Measurements from ENCODE around the gene TIMM13. TPM values are rescaled to one million over a fixed set of nuclear protein-coding genes. Genes with fewer than 3 reads are reported as not detected.
"Not testable (repeated sequence)": the region's sequence is repeated elsewhere in the genome, so short reads cannot be mapped to it uniquely, and the experiment has no call there.

TIMM13 gene
- 10 to 100 TPM; 28.8 to 43.6 (median 41.1) TPM for total RNA-seq

DNA sequence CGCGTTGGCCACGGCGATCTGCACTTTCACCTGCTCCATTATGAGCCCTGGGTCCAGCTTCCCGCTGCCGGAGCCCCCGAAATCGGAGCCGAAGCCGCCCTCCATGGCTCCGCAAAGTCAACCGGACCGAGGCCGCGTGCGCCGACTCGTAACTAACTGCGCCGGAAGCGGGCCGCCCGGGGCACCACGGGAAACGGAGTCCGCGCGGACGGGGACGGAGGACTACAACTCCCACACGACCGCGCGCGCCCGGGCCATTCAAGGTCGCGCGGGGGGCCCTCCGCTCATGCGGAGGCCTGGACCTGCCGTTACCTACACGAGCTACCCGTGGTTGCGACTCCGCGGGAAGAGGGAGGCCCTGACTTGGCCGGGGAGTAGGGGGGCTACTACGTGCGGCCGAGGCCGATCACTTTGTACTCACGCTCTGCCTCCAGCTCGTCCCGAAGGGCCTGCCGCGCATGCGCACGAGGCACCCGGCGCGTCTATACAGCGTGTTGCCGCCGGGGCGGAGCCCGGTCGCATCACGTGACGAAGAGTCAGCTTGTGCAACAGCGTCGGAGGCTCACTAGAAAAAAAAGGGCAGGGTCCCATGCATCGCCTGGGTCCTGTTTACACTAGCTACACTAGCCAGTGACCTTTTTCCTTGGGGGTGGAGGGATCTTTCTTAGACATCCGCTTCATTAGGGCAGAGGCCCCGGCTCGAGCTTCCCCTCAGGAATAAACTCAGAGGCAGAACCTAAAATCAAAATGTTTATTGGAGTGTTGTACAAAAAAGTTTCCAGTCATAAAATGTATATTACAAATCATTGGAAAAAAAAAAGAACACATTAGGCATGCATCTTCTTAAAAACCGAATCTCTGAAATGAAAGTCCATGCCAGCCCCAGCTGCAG is at the start of gene TIMM13:
TSS of gene TIMM13 (minus strand) at position 158 of the 892 bp plus-strand sequence. CDS start at position 105, 53 bp downstream.
- TF ChIP-seq, protein P1, sequence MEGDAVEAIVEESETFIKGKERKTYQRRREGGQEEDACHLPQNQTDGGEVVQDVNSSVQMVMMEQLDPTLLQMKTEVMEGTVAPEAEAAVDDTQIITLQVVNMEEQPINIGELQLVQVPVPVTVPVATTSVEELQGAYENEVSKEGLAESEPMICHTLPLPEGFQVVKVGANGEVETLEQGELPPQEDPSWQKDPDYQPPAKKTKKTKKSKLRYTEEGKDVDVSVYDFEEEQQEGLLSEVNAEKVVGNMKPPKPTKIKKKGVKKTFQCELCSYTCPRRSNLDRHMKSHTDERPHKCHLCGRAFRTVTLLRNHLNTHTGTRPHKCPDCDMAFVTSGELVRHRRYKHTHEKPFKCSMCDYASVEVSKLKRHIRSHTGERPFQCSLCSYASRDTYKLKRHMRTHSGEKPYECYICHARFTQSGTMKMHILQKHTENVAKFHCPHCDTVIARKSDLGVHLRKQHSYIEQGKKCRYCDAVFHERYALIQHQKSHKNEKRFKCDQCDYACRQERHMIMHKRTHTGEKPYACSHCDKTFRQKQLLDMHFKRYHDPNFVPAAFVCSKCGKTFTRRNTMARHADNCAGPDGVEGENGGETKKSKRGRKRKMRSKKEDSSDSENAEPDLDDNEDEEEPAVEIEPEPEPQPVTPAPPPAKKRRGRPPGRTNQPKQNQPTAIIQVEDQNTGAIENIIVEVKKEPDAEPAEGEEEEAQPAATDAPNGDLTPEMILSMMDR (IDR thresholded peaks at IDR 0.05), result no peak
- peak; percentile 92 for DNase-seq (ENCODE audit: low spot score)
- ATAC-seq (ENCODE audit: low FRiP score), result peak; percentile 93

- TF ChIP-seq, protein P1 (IDR thresholded peaks at IDR 0.05), result no peak
- DNase-seq (ENCODE audit: low spot score), result no peak
- ATAC-seq (ENCODE audit: low FRiP score), result peak; percentile 0
Observed at GRCh38 chr19:2476451-2477140, 49.2 kb upstream of the TIMM13 start.

- TF ChIP-seq, protein P1 (IDR thresholded peaks at IDR 0.05), result no peak
- peak; percentile 60 for ATAC-seq (ENCODE audit: low FRiP score)
- DNase-seq (ENCODE audit: low spot score), result peak; percentile 97
Observed at GRCh38 chr19:2475702-2476450, 48.5 kb upstream of the TIMM13 start, which contains the start of gene GADD45B. GADD45B (plus strand) TSS chr19:2476127; CDS start chr19:2476359, 232 bp downstream.

DNA sequence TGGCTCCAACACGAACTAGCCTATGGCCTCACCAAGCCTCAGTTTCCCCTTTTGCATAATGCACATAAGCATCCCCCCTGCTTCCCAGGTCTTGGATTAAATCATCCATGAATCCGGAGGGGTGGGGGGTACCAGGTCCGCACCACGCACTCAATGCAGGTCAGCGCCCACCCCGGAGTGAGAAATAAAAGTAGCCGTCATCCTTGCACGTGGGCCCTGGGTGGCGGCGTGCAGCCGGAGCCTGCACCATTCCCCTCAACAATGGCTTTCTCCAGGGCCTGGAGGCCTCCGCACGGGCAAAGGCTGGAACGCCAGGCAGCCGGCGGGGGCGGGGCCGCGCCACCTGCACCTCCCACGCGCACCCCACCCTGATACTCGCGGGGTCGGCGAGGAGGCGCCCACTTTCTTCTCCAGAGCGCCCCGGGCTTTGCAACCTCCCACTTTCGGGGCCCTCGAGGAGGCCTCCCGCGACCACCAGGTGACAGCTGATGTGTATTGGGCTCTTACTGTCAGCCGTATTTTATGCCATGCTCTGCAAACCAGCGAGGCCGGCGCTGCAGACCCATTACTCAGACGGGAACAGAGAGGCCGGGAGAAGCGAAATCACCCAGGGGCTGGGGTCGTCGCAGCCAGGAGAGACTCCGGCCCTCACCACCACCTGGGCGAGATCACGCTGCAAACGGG is 47.8 kb upstream of the TIMM13 start:
- peak; percentile 2 for ATAC-seq (ENCODE audit: low FRiP score)
- DNase-seq (ENCODE audit: low spot score), result no peak

GRCh38 chr19:2474232-2475017 is 47.0 kb upstream of the TIMM13 start:
- DNase-seq (ENCODE audit: low spot score), result peak; percentile 78
- ATAC-seq (ENCODE audit: low FRiP score), result peak; percentile 50
- TF ChIP-seq, protein P1 (IDR thresholded peaks at IDR 0.05), result peak in 2 of 3 donors; percentile 94 to 96

More for the DNA sequence above, 47.8 kb upstream of the TIMM13 start:
- TF ChIP-seq, protein P1 (IDR thresholded peaks at IDR 0.05), result no peak

DNA sequence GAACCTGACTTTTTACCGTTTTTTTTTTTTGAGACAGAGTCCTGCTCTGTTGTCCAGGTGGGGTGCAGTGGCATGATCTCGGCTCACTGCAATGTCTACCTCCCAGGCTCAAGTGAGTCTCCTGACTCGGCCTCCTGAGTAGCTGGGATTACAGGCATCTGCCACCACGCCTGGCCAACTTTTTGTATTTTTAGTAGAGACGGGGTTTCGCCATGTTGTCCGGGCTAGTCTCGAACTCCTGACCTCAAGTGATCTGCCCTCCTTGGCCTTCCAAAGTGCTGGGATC is 42.5 kb upstream of the TIMM13 start:
- DNase-seq (ENCODE audit: low spot score); ATAC-seq (ENCODE audit: low FRiP score): not testable (repeated sequence)

Measured in omental fat pad (tissue), 4 donors.